NOMO-1 treated with DMSO at 0.1 percent for 48 hours (cell line): ENCODE data around the gene JAG2.
A peak's percentile ranks its signal among the peaks of the same experiment; 100 is the strongest.

Source experiments
- DNase-seq: peaks from one replicate; lab custom pipeline; 2025; ENCODE audit not compliant: unreplicated experiment; lab: John Stamatoyannopoulos, UW

The JAG2 gene

DNA sequence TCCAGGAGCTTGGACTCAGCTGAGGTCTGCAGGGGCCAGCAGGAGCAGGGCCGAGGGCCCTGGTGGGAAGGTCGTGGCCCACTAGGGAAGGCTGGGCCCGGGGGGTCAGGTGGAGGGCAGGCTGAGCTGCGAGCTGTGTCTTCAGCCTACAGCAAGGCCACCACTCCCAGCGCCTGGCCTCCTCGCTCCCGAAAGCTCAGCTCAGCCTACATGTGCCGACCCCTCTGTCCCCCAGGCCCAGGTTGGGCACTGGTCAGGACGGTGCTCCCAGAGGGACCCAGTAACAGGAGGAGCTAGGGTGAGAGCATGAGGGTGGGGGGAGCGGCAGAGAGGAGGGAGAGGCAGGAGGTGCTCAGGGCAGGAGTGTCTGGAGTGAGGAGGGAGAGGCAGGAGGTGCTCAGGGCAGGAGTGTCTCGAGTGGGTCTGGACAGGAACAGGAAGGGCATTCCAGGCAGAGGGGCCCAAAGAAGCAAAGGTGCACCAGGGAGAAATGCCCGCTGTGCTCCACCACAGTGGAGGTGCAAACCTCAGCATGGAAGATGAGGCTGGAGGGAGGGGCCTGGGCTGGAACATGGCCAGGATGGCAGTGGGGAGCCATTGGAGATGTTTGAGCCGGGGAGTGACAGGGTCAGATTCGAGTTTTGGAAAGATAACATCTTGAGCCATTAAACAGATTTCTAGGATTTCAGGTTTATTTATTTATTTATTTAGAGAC lies 74.2 kb downstream of the JAG2 start:
- DNase-seq = no peak

DNA sequence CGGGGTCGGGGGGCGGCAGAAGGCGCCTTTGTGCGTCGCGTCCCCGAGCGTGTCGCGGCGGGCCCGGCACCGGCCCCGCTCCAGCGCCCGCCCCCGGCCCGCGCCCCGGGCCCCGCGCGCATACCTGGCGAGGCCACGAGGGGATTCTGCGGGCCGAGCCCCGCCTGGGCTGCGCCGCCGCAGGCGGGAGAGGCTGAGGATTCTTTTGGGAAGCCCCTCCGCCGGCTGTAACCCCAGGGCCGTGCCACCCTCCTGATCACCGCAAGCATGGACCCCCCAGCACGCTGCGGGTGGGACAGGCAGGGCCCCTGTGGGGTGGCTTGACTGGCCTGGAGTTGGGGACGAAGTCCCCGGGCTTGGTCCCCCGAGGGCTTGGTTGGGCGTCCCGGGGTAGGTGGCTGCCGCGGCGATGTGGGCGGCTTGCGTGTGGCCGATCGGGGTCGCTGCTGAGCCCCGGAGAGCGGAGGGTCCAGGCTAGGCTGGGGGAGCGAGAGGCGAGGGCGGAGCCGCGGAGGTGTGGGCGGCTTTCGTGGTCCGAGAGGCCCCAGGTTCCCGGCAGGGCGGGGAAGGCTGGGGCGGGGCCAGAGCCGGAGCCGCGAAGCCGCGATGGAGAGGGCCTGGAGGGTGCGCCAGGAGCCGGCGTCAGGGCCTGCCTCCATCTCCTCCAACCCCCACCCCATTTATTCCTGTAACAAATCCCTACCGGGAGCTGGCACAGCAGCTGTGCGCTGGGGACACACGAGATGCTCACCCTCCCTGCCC lies 75.0 kb downstream of the JAG2 start:
- DNase-seq = peak; percentile 58

DNA sequence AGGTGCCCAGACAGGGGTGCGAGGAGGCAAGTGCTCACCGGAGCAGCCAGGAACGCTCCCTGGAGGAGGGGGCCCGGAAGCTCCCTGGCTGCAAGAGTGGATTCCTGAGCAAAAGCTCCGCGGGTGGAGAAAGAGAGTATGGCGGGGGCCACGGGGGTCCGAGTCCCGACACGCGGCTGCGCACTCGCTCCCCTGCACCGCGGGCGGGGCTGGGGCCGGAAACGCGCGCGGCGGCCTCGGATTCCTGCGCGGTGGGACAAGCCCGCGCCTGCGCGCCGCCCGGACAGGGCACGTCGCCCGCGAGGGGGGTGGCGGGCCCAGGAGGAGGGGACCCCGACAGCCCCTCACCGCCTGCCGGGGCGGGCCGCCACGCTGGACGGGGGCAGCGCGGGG lies 75.5 kb downstream of the JAG2 start:
- DNase-seq = no peak

DNA sequence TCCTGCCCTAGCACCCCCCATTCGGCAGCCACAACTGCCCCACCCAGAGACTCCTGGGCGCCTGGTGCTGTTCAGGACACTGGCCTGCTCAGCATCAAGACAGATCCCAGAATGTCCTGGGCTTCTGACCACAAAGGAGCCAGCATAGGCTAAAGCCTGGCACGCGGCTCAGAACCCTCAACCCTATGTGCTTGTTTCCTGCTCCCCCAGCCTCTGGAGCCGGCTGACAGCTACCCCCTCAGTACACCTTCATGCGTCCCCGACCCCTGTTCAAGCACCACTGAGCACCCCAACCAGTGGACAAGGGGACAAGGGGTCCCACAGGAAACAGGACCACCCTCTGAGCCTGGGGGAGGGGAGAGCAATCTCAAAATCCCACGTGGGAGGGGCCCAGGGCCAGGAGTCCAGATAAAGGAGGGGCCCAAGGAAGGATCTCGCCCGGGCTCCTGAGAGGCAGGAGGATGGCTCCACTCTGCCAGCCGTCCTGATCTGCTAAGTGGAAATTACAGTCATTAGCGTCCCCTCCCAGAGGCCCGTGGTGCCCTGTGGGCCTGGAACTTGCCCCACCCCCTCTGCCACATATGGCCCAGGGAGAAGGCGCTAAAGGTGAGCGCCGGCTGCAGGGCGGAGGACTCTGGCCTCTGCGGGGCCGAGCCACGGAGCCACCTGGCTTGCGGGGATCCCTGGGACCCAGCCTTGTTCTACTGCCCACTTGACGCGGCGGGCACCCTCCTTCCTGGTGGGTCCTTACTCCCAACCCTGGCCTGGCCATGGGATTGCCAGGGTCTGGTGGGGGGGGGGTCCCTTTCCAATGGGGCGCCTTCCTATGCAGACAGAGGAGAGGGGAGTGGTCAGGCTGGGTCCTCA lies 76.2 kb downstream of the JAG2 start:
- DNase-seq = no peak

DNA sequence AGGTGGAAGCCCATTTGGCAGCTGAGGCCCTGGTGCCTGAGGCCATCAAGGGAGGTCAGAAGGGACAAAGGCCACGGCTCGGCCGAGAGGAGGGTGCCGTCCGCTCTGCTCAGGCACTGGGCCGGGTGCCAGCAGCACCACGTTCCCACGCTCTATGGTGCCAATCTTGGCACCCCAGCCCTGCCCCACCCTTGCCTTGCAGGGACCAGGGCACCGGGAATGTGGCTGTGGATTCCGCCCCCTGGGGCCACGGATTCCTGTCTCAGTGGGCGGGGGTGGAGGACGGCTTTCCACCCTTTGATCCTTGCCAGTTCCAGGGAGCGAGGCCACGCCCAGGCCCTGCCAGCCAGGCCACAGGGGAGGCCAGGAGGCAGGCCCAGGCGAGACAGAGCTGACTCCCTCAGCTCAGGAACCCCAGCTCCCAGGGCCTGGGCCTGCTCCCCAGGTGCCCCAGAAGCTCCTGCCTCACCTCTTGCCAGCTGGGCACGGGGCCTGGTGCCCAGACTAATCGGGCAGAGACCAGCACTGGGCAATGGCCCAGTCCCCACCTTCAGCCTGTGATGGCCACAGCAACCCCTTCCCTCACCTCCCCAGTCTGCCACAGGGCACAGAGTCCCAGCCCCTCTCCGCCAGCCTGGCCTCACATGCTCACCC lies 76.9 kb downstream of the JAG2 start:
- DNase-seq = no peak

DNA sequence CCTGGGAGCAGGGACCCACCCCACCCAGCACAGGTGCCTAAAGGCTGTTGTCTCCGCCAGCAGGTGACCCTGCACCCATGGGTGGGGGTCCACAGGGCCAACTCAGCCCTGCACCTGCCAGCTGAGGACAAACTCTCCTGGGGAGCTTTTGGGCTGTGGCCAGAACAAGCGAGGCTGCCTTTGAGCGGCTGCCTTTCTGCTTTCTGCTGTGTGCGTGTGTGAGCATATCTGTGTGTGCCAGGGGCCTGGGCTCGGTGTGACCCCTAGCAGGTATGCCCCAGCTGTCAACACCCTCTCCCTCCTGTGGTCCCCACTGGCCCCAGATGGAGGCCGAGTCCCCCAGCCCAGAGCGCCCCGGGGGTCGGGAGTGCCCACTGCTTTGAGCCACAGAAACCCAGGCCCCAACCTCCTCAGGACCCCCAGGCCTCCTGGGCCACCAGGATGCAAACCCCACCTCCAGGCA lies 77.5 kb downstream of the JAG2 start:
- no peak for DNase-seq
